ENCODE data around the gene OSGIN1. TPM values are rescaled to one million over a fixed set of nuclear protein-coding genes. Genes with fewer than 3 reads are reported as not detected.

OSGIN1 gene
- total RNA-seq, 1 donor from 2014 or later: 12.5 TPM

GRCh38 chr16:83929811-83930555, 23.1 kb upstream of the OSGIN1 start:
- no peaks in the 10 kb centered on the region for H3K9me3 ChIP-seq (replicated peaks)
- no peak overlapping the region for H3K4me3 ChIP-seq
- H3K27ac ChIP-seq (replicated peaks): no peak overlapping the region
- no peak for DNase-seq
- no peaks in the 10 kb centered on the region for H3K27me3 ChIP-seq (ENCODE audit: low read depth)
- H3K36me3 ChIP-seq: peaks cover 1% of the 10 kb centered on the region
- peaks cover 27% of the 10 kb centered on the region for H3K4me1 ChIP-seq
- intact Hi-C loops (cut with micrococcal nuclease): no loop called here
- TF ChIP-seq, protein P1, sequence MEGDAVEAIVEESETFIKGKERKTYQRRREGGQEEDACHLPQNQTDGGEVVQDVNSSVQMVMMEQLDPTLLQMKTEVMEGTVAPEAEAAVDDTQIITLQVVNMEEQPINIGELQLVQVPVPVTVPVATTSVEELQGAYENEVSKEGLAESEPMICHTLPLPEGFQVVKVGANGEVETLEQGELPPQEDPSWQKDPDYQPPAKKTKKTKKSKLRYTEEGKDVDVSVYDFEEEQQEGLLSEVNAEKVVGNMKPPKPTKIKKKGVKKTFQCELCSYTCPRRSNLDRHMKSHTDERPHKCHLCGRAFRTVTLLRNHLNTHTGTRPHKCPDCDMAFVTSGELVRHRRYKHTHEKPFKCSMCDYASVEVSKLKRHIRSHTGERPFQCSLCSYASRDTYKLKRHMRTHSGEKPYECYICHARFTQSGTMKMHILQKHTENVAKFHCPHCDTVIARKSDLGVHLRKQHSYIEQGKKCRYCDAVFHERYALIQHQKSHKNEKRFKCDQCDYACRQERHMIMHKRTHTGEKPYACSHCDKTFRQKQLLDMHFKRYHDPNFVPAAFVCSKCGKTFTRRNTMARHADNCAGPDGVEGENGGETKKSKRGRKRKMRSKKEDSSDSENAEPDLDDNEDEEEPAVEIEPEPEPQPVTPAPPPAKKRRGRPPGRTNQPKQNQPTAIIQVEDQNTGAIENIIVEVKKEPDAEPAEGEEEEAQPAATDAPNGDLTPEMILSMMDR (IDR thresholded peaks at IDR 0.05; ENCODE audit: borderline replicate concordance): no peak

DNA sequence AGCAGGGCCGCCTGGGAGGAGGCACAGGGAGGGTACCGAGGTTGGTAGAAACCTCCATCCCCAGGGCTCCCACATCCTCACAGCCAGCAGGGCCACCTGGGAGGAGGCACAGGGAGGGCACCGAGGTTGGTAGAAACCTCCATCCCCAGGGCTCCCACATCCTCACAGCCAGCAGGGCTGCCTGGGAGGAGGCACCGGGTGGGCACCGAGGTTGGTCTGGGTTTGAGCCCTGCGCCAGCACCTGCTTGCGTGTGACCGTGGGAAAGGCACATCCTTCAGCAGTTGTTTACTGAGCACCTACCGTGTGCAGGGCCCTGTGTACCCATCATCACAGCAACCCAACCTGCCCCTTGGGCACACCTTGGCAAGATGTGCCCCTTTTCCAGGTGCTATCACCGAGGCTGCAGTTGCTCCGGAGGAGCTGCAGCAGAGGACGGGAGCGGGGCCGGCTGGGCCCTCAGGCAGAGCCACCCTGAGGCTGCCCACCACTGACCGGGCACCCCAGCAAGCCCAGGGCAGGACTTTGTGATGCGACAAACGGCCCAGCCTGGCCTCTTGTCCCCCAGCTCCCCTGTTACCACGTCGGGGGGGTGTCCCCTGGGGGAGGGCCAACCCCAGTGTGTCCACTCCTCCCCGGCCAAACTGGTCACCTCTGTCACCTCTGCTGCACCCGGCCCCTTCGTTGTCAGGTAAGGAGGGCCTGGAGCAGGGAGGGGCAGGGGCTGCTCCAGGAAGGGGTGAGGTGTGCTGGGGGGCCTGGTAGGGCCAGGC, 22.1 kb upstream of the OSGIN1 start:
- intact Hi-C loops (cut with micrococcal nuclease): no loop called here
- Histone ChIP-seq H3K27ac (replicated peaks) (no peak overlapping the region), H3K27me3 (ENCODE audit: low read depth) (no peaks in the 10 kb centered on the region)

DNA sequence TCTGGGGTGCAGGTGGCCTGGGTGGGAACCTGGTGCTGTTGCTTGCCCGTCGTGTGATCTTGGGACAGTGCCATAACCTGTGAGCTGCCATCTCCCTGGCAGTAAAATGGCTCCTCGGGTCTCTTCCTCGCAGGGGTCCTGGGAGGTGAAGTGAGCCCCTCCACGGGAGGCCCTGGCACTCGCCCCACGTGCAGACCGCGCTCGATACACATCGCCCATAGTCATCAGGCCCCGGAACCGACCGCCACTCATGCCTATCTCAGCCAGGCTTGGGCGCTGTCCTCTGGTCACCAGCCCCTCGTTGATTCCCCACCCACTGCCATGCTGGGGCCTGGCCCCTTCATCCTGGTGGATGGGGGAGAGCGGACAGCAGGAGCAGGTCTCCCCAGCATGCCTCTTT, 21.5 kb upstream of the OSGIN1 start:
- H3K36me3 ChIP-seq: no peaks in the 10 kb centered on the region

More for the DNA sequence above, 22.1 kb upstream of the OSGIN1 start:
- no peak overlapping the region for H3K4me3 ChIP-seq
- TF ChIP-seq, protein P1 (IDR thresholded peaks at IDR 0.05; ENCODE audit: borderline replicate concordance): no peak
- no peak for DNase-seq
- peaks cover 27% of the 10 kb centered on the region for H3K4me1 ChIP-seq
- H3K36me3 ChIP-seq: no peaks in the 10 kb centered on the region
- no peaks in the 10 kb centered on the region for H3K9me3 ChIP-seq (replicated peaks)

DNA sequence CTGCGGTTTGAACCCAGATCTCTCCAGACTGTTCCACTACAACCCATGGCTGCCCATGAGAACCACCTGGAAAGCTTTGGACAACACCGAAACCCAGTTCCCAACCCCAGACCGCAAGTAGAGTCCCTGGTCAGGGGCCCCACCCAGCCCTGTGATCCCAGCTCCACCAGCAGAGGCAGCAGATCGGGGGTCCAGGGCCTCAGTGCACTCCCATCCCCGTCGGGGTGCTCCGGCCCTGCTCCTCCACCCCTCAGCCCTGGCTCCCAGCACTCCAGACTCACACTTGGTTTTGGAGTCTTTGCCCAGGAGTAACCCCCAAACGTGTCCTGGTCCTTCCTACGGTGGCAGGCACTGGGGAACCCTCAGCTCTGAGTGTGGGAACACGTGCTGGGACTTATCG, 20.7 kb upstream of the OSGIN1 start:
- H3K4me3 ChIP-seq: no peak overlapping the region
- H3K36me3 ChIP-seq: no peaks in the 10 kb centered on the region
- TF ChIP-seq, protein P1 (IDR thresholded peaks at IDR 0.05; ENCODE audit: borderline replicate concordance): no peak
- DNase-seq: no peak
- H3K9me3 ChIP-seq (replicated peaks): no peaks in the 10 kb centered on the region
- intact Hi-C loops (cut with micrococcal nuclease): no loop called here
- H3K27ac ChIP-seq (replicated peaks): no peak overlapping the region
- no peaks in the 10 kb centered on the region for H3K27me3 ChIP-seq (ENCODE audit: low read depth)
- peaks cover 15% of the 10 kb centered on the region for H3K4me1 ChIP-seq

More for the DNA sequence above, 21.5 kb upstream of the OSGIN1 start:
- Histone ChIP-seq H3K27ac (replicated peaks) (no peak overlapping the region), H3K4me1 (peaks cover 23% of the 10 kb centered on the region), H3K27me3 (ENCODE audit: low read depth) (no peaks in the 10 kb centered on the region), H3K4me3 (no peak overlapping the region), H3K9me3 (replicated peaks) (no peaks in the 10 kb centered on the region)
- TF ChIP-seq, protein P1 (IDR thresholded peaks at IDR 0.05; ENCODE audit: borderline replicate concordance): no peak
- intact Hi-C loops (cut with micrococcal nuclease): no loop called here
- DNase-seq: no peak

- Histone ChIP-seq H3K9me3 (replicated peaks) (no peaks in the 10 kb centered on the region), H3K27ac (replicated peaks) (no peak overlapping the region), H3K27me3 (ENCODE audit: low read depth) (no peaks in the 10 kb centered on the region), H3K4me3 (no peak overlapping the region), H3K4me1 (peaks cover 15% of the 10 kb centered on the region), H3K36me3 (no peaks in the 10 kb centered on the region)
- DNase-seq: no peak
- intact Hi-C loops (cut with micrococcal nuclease): no loop called here
- TF ChIP-seq, protein P1 (IDR thresholded peaks at IDR 0.05; ENCODE audit: borderline replicate concordance): no peak
Measured at GRCh38 chr16:83932955-83933673, 19.9 kb upstream of the OSGIN1 start.

Measured in left ventricle myocardium inferior (tissue), 1 donor.